ENCODE measurements around the gene COPA. TPM values are rescaled to one million over a fixed set of nuclear protein-coding genes. Genes with fewer than 3 reads are reported as not detected.
"Not testable (repeated sequence)": the region's sequence is repeated elsewhere in the genome, so short reads cannot be mapped to it uniquely, and the experiment has no call there.

Gene COPA
- total RNA-seq (100 to 1,000 TPM in 6 of 9 donors, 10 to 100 TPM in 3; 78.6 to 129 (median 115) TPM), polyA plus RNA-seq (10 to 100 TPM; 46.9 to 97.8 TPM)
- long read RNA-seq, donor 1, full-length matches to known transcripts, result 69 of 95 reads
- long read RNA-seq, donor 1, partial matches to known transcripts, result 19 of 95 reads
- long read RNA-seq, donor 1, other reads (novel, unspliced or antisense), result 7 of 95 reads
- long read RNA-seq, donor 2, full-length matches to known transcripts, result 294 of 368 reads
- long read RNA-seq, donor 2, partial matches to known transcripts, result 50 of 368 reads
- long read RNA-seq, donor 2, other reads (novel, unspliced or antisense), result 24 of 368 reads
- long read RNA-seq, donor 3, full-length matches to known transcripts, result 95 of 126 reads
- long read RNA-seq, donor 3, partial matches to known transcripts, result 22 of 126 reads
- long read RNA-seq, donor 3, other reads (novel, unspliced or antisense), result 9 of 126 reads

GRCh38 chr1:160342953-160343869 is at the start of gene COPA, which contains the start of gene NCSTN:
Gene COPA, minus strand, starts transcription at chr1:160343250. Its CDS starts 80 bp downstream, at chr1:160343170.
Gene NCSTN, plus strand, starts transcription at chr1:160343383. Its CDS starts 14 bp downstream, at chr1:160343397.
- Histone ChIP-seq H3K36me3 (peaks cover 0 to 56% (median 43%) of the 10 kb centered on the region in 9 donors), H3K4me1 (peaks cover 0 to 72% (median 30%) of the 10 kb centered on the region in 12 donors), H3K4me3 (peak within 1 kb of the TSS; percentile 73 to 97 (median 88)), H3K27ac (peak within 1 kb of the TSS; percentile 79 to 94 (median 90)), H3K27me3 (no peaks in the 10 kb centered on the region), H3K9me3 (no peaks in the 10 kb centered on the region)
- peak; percentile 98 to 99 (median 98) for ATAC-seq
- DNase-seq, result peak; percentile 92 to 96 (median 94)
- WGBS, 4 donors, result 0 to 1% (median 0%) methylated on average over 54 to 58 of the region's 58 CpGs
- intact Hi-C loops (cut with DNase I), result loop anchor here in 1 of 10 donors (5.0 kb wide), 1 partner anchor 56 kb away; the partner anchor contains the start of gene PEX19
- peak; percentile 44 to 74 for TF ChIP-seq POLR2A (IDR thresholded peaks at IDR 0.05)
- peak in 2 of 12 donors; percentile 16 to 30 for TF ChIP-seq CTCF (IDR thresholded peaks at IDR 0.05)

- H3K4me3 ChIP-seq; DNase-seq; H3K27me3 ChIP-seq; H3K27ac ChIP-seq; H3K4me1 ChIP-seq; H3K36me3 ChIP-seq; ATAC-seq; H3K9me3 ChIP-seq; intact Hi-C loops (cut with DNase I): not testable (repeated sequence)
- WGBS, 4 donors, result 67 to 78% (median 76%) methylated on average over 4 of the region's 4 CpGs
Observed at GRCh38 chr1:160388406-160388805, 45.4 kb upstream of the COPA start.

- ATAC-seq; intact Hi-C loops (cut with DNase I); DNase-seq; H3K36me3 ChIP-seq; H3K4me1 ChIP-seq; H3K27me3 ChIP-seq; H3K4me3 ChIP-seq; H3K27ac ChIP-seq; H3K9me3 ChIP-seq: not testable (repeated sequence)
- 96 to 100% (median 97%) methylated on average over 2 of the region's 2 CpGs for WGBS, 4 donors
Observed at GRCh38 chr1:160384812-160385211, 41.8 kb upstream of the COPA start.

GRCh38 chr1:160377585-160378206 is 34.6 kb upstream of the COPA start:
- no peak overlapping the region for H3K4me3 ChIP-seq
- ATAC-seq (no peak), DNase-seq (no peak)
- no peak overlapping the region for H3K27ac ChIP-seq
- H3K27me3 ChIP-seq, result no peaks in the 10 kb centered on the region
- WGBS, 4 donors, result 70 to 85% (median 77%) methylated on average over 7 of the region's 7 CpGs
- intact Hi-C loops (cut with DNase I), result loop anchor here in 8 of 10 donors (2.0 to 10.0 kb wide), 8 partner anchors 183 to 293 kb away; partner anchors contain the start of genes KCNJ9 (in 3 of the 8), CASQ1 (in 2 of the 8) and IGSF8 (in 1 of the 8)
- TF ChIP-seq CTCF (IDR thresholded peaks at IDR 0.05), result no peak
- no peak for TF ChIP-seq POLR2A (IDR thresholded peaks at IDR 0.05)
- H3K4me1 ChIP-seq, result peaks cover 0 to 23% (median 10%) of the 10 kb centered on the region in 12 donors
- no peaks in the 10 kb centered on the region for H3K9me3 ChIP-seq
- no peaks in the 10 kb centered on the region for H3K36me3 ChIP-seq
